CD4-positive, CD25-positive, alpha-beta regulatory T cell (primary cell): ENCODE data around the gene BTN1A1. TPM values are rescaled to one million over a fixed set of nuclear protein-coding genes. Genes with fewer than 3 reads are reported as not detected.
"Not testable (repeated sequence)": the region's sequence is repeated elsewhere in the genome, so short reads cannot be mapped to it uniquely, and the experiment has no call there.

Source experiments
- ATAC-seq, 2 donors: fragments of 150-1000 bp; cut with Tn5 transposase; one replicate each; pipeline ENCODE4 v1.10.0; 2021; ENCODE audit warnings: low read depth in 2 of 2, moderate number of reproducible peaks in 2 of 2, moderate library complexity in 1 of 2
- DNase-seq, 3 donors: peaks; one replicate each; pipeline versions ENCODE4 v3.0.0 to v3.0.0-alpha.2; 2012 to 2022; ENCODE audit warnings: mixed read lengths in 1 of 3
- H3K27ac ChIP-seq: one replicate; pipeline ENCODE4 v1.7.0; 2013; ENCODE audit warnings: mild to moderate bottlenecking, low read length; ENCODE audit not compliant: insufficient read depth, poor library complexity, severe bottlenecking
- H3K27me3 ChIP-seq: one replicate; pipeline ENCODE4 v1.7.0; 2013; ENCODE audit warnings: low read length; ENCODE audit not compliant: control insufficient read depth, insufficient read depth
- H3K36me3 ChIP-seq: one replicate; pipeline ENCODE4 v1.7.0; 2013; ENCODE audit warnings: mild to moderate bottlenecking, low read length, moderate library complexity; ENCODE audit not compliant: control insufficient read depth, insufficient read depth
- H3K4me1 ChIP-seq: 2 replicates; pipeline ENCODE4 v1.7.0; 2013; ENCODE audit warnings: mild to moderate bottlenecking, low read length; ENCODE audit not compliant: insufficient read depth, control insufficient read depth, poor library complexity, severe bottlenecking
- H3K4me3 ChIP-seq: one replicate; pipeline ENCODE4 v1.7.0; 2013; ENCODE audit warnings: low read depth, mild to moderate bottlenecking, low read length, moderate library complexity
- H3K9me3 ChIP-seq, 2 experiments: 1 replicate in 1 of 2; 2 replicates in 1 of 2; pipeline ENCODE4 v1.7.0; 2013; ENCODE audit warnings: low read length in 2 of 2, mild to moderate bottlenecking in 1 of 2, moderate library complexity in 1 of 2; ENCODE audit not compliant: control insufficient read depth in 2 of 2
- H3K27ac Mint-ChIP-seq, 3 donors: one replicate each; pipeline ENCODE4 v1.8.0; 2020 to 2022; ENCODE audit warnings: mild to moderate bottlenecking in 3 of 3, mixed read lengths in 3 of 3, moderate library complexity in 2 of 3
- H3K27me3 Mint-ChIP-seq: one replicate; pipeline ENCODE4 v1.8.0; 2022; ENCODE audit warnings: mild to moderate bottlenecking, mixed read lengths
- H3K36me3 Mint-ChIP-seq: one replicate; pipeline ENCODE4 v1.8.0; 2020; ENCODE audit warnings: mixed read lengths
- H3K4me1 Mint-ChIP-seq, 4 donors: one replicate each; pipeline ENCODE4 v1.8.0; 2020 to 2022; ENCODE audit warnings: mixed read lengths in 4 of 4, mild to moderate bottlenecking in 1 of 4
- H3K4me3 Mint-ChIP-seq, 4 donors: one replicate each; pipeline ENCODE4 v1.8.0; 2020 to 2022; ENCODE audit warnings: mild to moderate bottlenecking in 4 of 4, mixed read lengths in 4 of 4, moderate library complexity in 3 of 4
- H3K9me3 Mint-ChIP-seq, 7 donors: one replicate each; pipeline ENCODE4 v1.8.0; 2020 to 2022; ENCODE audit warnings: mixed read lengths in 7 of 7, mild to moderate bottlenecking in 3 of 7, moderate library complexity in 2 of 7
- polyA plus RNA-seq, 4 donors: library from polyadenylated mRNA; unstranded; fragments of 300-500 nt; fragmentation: Illumina TruSeq; gene quantifications; one replicate each; pipeline ENCODE4 v1.2.3, GENCODE V29; 2021
- total RNA-seq: library from RNA; stranded (reverse); gene quantifications from one replicate; pipeline ENCODE4 v1.2.3, GENCODE V29; 2022

Gene BTN1A1
- total and polyA plus RNA-seq, 5 donors from 2014 or later = 0.33 TPM; not detected in 4

GRCh38 chr6:26524314-26524713, 24.2 kb downstream of the BTN1A1 start:
- H3K4me1 Mint-ChIP-seq = peaks cover 21 to 49% (median 32%) of the 10 kb centered on the region in 4 donors
- H3K4me3 ChIP-seq = not testable (repeated sequence)

GRCh38 chr6:26524722-26525370, 24.7 kb downstream of the BTN1A1 start:
- Histone ChIP-seq H3K27ac (no peak overlapping the region), H3K4me3 (no peak overlapping the region), H3K36me3 (no peaks in the 10 kb centered on the region), H3K9me3 (no peaks in the 10 kb centered on the region), H3K4me1 (peaks cover 15% of the 10 kb centered on the region), H3K27me3 (no peaks in the 10 kb centered on the region)
- peaks cover 0 to 5% (median 0%) of the 10 kb centered on the region in 7 donors for H3K9me3 Mint-ChIP-seq
- H3K4me1 Mint-ChIP-seq = peaks cover 21 to 51% (median 32%) of the 10 kb centered on the region in 4 donors
- no peak overlapping the region for H3K27ac Mint-ChIP-seq
- DNase-seq (no peak), ATAC-seq (no peak)
- H3K4me3 Mint-ChIP-seq = peak overlapping the region in 1 of 4 donors; percentile 1
- peaks cover 20% of the 10 kb centered on the region for H3K27me3 Mint-ChIP-seq
- no peaks in the 10 kb centered on the region for H3K36me3 Mint-ChIP-seq

More at GRCh38 chr6:26524314-26524713, 24.2 kb downstream of the BTN1A1 start:
- H3K4me1 ChIP-seq = peaks cover 18% of the 10 kb centered on the region
- not testable (repeated sequence) for H3K36me3 Mint-ChIP-seq, H3K27ac Mint-ChIP-seq, H3K36me3 ChIP-seq, DNase-seq, H3K9me3 Mint-ChIP-seq, H3K27ac ChIP-seq, H3K27me3 ChIP-seq, H3K9me3 ChIP-seq, ATAC-seq
- H3K4me3 Mint-ChIP-seq = peak overlapping the region in 1 of 4 donors; percentile 1
- peaks cover 20% of the 10 kb centered on the region for H3K27me3 Mint-ChIP-seq

- Mint-ChIP-seq H3K36me3 (no peaks in the 10 kb centered on the region), H3K9me3 (peaks cover 0 to 5% (median 0%) of the 10 kb centered on the region in 7 donors), H3K27me3 (peaks cover 19% of the 10 kb centered on the region), H3K4me3 (peak overlapping the region in 2 of 4 donors; percentile 21 to 35), H3K27ac (peak overlapping the region in 1 of 3 donors; percentile 20), H3K4me1 (peaks cover 15 to 45% (median 25%) of the 10 kb centered on the region in 4 donors)
- Histone ChIP-seq H3K4me1 (peaks cover 9% of the 10 kb centered on the region), H3K36me3 (no peaks in the 10 kb centered on the region), H3K27me3 (no peaks in the 10 kb centered on the region), H3K27ac (no peak overlapping the region), H3K4me3 (no peak overlapping the region), H3K9me3 (no peaks in the 10 kb centered on the region)
- DNase-seq = no peak
- no peak for ATAC-seq
These were observed 25.7 kb downstream of the BTN1A1 start for GRCh38 chr6:26525838-26526237.

GRCh38 chr6:26526928-26527327, 26.8 kb downstream of the BTN1A1 start:
- no peak overlapping the region for H3K27ac ChIP-seq
- Mint-ChIP-seq H3K27ac (no peak overlapping the region), H3K27me3 (peaks cover 11% of the 10 kb centered on the region), H3K9me3 (no peaks in the 10 kb centered on the region), H3K4me3 (no peak overlapping the region), H3K4me1 (peaks cover 13 to 47% (median 20%) of the 10 kb centered on the region in 4 donors), H3K36me3 (no peaks in the 10 kb centered on the region)
- H3K36me3 ChIP-seq = no peaks in the 10 kb centered on the region
- DNase-seq (no peak), ATAC-seq (no peak)
- H3K9me3 ChIP-seq = no peaks in the 10 kb centered on the region
- no peak overlapping the region for H3K4me3 ChIP-seq
- no peaks in the 10 kb centered on the region for H3K27me3 ChIP-seq
- H3K4me1 ChIP-seq = peaks cover 4% of the 10 kb centered on the region

GRCh38 chr6:26530203-26530602, 30.1 kb downstream of the BTN1A1 start:
- Mint-ChIP-seq H3K27me3 (peaks cover 14% of the 10 kb centered on the region), H3K36me3 (peaks cover 4% of the 10 kb centered on the region), H3K27ac (peak overlapping the region in 1 of 3 donors; percentile 51), H3K4me1 (peaks cover 18 to 46% (median 20%) of the 10 kb centered on the region in 4 donors), H3K4me3 (peak overlapping the region in 1 of 4 donors; percentile 24), H3K9me3 (peaks cover 0 to 4% (median 0%) of the 10 kb centered on the region in 7 donors)
- no peak for DNase-seq
- peaks cover 7% of the 10 kb centered on the region for H3K4me1 ChIP-seq
- no peak overlapping the region for H3K4me3 ChIP-seq
- no peak for ATAC-seq
- no peaks in the 10 kb centered on the region for H3K27me3 ChIP-seq
- no peak overlapping the region for H3K27ac ChIP-seq
- H3K36me3 ChIP-seq = no peaks in the 10 kb centered on the region
- no peaks in the 10 kb centered on the region for H3K9me3 ChIP-seq

GRCh38 chr6:26531897-26532296, 31.8 kb downstream of the BTN1A1 start:
- Mint-ChIP-seq H3K4me1 (peaks cover 23 to 53% (median 25%) of the 10 kb centered on the region in 4 donors), H3K36me3 (peaks cover 4% of the 10 kb centered on the region), H3K27me3 (peaks cover 9% of the 10 kb centered on the region), H3K4me3 (peak overlapping the region; percentile 90 to 99 (median 98)), H3K9me3 (peaks cover 0 to 4% (median 0%) of the 10 kb centered on the region in 7 donors), H3K27ac (peak overlapping the region; percentile 95 to 97 (median 96))
- no peaks in the 10 kb centered on the region for H3K9me3 ChIP-seq
- DNase-seq = peak in 1 of 3 donors; percentile 21
- H3K4me3 ChIP-seq = no peak overlapping the region
- H3K27me3 ChIP-seq = no peaks in the 10 kb centered on the region
- H3K36me3 ChIP-seq = no peaks in the 10 kb centered on the region
- no peak for ATAC-seq
- peaks cover 17% of the 10 kb centered on the region for H3K4me1 ChIP-seq
- H3K27ac ChIP-seq = peak overlapping the region; percentile 71

GRCh38 chr6:26532699-26533531, 32.8 kb downstream of the BTN1A1 start:
- H3K27ac Mint-ChIP-seq = peak overlapping the region; percentile 95 to 97 (median 96)
- Histone ChIP-seq H3K27me3 (no peaks in the 10 kb centered on the region), H3K36me3 (no peaks in the 10 kb centered on the region), H3K9me3 (no peaks in the 10 kb centered on the region), H3K27ac (peak overlapping the region; percentile 71), H3K4me1 (peaks cover 20% of the 10 kb centered on the region), H3K4me3 (peak overlapping the region; percentile 93)
- ATAC-seq (peak; percentile 24 to 32), DNase-seq (peak; percentile 83 to 91 (median 87))
- H3K9me3 Mint-ChIP-seq = peaks cover 0 to 10% (median 0%) of the 10 kb centered on the region in 7 donors
- peaks cover 19% of the 10 kb centered on the region for H3K27me3 Mint-ChIP-seq
- H3K4me1 Mint-ChIP-seq = peaks cover 31 to 60% (median 34%) of the 10 kb centered on the region in 4 donors
- peak overlapping the region; percentile 90 to 99 (median 98) for H3K4me3 Mint-ChIP-seq
- H3K36me3 Mint-ChIP-seq = peaks cover 8% of the 10 kb centered on the region
